Measurements from ENCODE around the gene KDM3B.
"Not testable (repeated sequence)": the region's sequence is repeated elsewhere in the genome, so short reads cannot be mapped to it uniquely, and the experiment has no call there.

Gene KDM3B, protein sequence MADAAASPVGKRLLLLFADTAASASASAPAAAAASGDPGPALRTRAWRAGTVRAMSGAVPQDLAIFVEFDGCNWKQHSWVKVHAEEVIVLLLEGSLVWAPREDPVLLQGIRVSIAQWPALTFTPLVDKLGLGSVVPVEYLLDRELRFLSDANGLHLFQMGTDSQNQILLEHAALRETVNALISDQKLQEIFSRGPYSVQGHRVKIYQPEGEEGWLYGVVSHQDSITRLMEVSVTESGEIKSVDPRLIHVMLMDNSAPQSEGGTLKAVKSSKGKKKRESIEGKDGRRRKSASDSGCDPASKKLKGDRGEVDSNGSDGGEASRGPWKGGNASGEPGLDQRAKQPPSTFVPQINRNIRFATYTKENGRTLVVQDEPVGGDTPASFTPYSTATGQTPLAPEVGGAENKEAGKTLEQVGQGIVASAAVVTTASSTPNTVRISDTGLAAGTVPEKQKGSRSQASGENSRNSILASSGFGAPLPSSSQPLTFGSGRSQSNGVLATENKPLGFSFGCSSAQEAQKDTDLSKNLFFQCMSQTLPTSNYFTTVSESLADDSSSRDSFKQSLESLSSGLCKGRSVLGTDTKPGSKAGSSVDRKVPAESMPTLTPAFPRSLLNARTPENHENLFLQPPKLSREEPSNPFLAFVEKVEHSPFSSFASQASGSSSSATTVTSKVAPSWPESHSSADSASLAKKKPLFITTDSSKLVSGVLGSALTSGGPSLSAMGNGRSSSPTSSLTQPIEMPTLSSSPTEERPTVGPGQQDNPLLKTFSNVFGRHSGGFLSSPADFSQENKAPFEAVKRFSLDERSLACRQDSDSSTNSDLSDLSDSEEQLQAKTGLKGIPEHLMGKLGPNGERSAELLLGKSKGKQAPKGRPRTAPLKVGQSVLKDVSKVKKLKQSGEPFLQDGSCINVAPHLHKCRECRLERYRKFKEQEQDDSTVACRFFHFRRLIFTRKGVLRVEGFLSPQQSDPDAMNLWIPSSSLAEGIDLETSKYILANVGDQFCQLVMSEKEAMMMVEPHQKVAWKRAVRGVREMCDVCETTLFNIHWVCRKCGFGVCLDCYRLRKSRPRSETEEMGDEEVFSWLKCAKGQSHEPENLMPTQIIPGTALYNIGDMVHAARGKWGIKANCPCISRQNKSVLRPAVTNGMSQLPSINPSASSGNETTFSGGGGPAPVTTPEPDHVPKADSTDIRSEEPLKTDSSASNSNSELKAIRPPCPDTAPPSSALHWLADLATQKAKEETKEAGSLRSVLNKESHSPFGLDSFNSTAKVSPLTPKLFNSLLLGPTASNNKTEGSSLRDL (N-terminal part only)

DNA sequence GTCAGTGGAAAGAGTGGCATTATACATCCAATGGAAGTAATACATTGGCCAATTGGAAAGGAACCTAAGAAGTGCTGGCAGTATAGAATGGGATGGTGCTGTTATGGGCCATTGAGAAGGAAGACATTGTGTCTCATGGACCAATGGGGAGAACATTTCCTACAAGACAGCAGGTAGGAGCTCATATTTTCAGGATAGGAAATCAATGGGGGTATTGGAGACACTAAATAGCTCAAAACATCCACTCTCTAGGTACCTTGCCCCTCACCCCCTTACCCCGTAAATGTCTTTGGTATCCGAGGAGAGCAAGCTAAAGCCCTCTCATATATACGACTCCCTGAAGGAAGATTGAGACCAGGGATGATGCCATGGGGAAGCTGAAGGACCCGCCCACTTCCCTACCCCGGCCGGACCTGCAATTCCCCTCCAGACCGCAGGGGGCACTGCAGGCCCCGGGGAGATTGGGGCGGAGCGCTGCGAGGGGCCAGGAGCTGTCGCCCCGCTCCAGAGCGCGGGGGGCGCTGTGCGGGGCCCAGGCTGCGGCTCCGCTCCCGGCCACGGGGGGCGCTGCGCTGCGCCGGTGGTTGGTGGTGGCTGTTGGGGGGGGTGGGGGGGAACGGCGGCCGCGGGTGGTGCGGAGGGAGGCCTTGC lies at the start of gene KDM3B:
KDM3B (plus strand) TSS at position 615 of the 651 bp plus-strand sequence. CDS start 111 bp downstream, outside the sequence.
- DNase-seq (ENCODE audit: low read depth), result peak; percentile 87

- DNase-seq (ENCODE audit: low read depth), result no peak
Observed at GRCh38 chr5:138303372-138303771, 49.1 kb upstream of the KDM3B start.

GRCh38 chr5:138305797-138306196 lies 46.7 kb upstream of the KDM3B start:
- no peak for DNase-seq (ENCODE audit: low read depth)

DNA sequence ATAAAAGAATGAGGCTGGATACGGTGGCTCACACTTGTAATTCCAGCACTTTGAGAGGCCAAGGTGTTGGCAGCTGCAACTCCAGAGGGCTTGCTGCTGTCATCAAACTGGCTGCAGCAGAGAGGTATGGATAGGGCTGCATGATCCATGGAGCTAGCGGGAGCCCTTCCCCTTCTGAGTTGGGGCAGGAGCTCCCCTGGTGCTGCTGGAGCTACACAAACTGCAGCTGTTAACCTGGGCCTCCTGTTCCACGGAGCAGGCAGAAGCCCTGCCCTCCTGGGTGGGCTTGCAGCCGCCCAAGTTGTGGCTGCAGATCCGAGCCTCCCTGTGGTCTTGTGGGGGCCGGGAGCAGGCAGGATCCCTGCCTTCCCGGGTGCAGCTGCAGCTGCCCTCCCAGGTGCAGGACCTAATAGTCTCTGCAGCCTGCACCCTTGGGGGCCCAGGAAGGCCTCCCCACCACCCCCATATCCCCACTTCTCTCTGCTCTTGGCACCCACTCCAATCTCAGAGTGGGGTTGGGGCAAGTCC lies 36.7 kb upstream of the KDM3B start:
- no peak for DNase-seq (ENCODE audit: low read depth)

DNA sequence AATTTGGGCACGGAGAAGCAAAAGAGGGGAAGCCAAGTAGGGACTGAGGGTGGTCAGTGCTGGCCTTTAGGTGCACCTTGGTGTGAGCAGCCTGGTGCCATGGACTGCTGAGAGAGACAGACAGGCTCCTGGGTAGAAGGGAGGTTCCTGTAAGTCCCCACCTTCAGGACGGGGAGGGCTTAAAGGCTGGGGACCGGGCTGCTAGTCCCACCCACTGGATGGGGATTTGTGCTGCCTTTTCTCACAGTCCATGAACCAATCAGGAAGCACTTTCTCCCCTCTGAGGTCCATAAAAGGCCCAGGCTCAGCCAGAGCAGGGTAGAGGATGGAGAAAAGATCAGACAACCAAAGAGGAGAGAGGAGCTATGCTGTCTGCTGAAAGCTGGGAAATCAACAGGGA lies 36.1 kb upstream of the KDM3B start:
- no peak for DNase-seq (ENCODE audit: low read depth)

- DNase-seq (ENCODE audit: low read depth), result not testable (repeated sequence)
Observed at GRCh38 chr5:138318211-138318610, 34.3 kb upstream of the KDM3B start.

GRCh38 chr5:138330813-138331448 lies 21.6 kb upstream of the KDM3B start:
- no peak for DNase-seq (ENCODE audit: low read depth)

DNA sequence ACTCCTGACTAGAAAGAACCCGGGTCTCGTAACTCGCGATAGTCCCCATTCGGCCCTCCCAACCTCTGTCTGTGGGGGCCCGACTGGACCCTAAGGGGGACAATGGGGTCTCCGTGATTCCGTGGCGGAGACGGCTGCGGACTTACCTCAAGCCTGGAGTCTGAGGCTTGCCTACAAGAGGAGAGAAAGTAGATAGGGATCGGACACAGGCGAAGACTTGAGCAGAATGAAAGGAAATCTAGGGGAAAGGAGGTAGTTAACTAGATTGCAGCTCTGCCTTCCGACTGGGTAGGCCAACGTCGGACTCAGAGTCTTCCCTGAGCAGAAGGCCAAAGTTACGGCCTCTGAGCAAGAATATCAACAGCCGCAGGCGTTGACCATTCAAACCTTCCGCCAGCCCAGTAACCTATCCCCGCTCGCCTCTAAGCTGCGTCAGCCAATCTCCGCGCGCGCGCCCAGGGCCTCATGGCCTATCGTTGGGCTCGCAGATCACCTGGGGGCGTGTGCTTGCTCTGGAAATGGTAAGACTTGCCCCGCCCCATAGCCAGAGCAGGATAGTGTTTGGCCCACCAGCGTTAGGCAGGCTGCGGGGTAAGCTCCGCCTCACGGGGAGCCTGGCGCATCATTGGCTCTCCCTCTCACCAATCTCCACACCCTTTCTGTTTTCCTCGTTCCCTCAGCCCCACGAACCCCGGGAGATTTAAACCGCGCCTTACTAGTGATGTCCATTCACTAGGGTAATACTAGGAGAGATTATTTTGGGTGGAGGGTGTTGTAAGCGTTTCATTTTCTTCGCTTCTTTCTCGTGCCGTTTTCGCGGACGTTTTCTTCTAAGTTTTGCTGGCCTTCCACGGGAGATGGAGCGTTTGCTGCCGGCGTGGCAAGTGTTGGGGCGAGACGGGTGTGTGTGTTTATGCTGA lies 20.8 kb upstream of the KDM3B start, which contains the start of gene CDC25C:
CDC25C (minus strand) TSS at position 356 of the 920 bp plus-strand sequence. CDS start 624 bp downstream, outside the sequence.
- peak; percentile 94 for DNase-seq (ENCODE audit: low read depth)

DNA sequence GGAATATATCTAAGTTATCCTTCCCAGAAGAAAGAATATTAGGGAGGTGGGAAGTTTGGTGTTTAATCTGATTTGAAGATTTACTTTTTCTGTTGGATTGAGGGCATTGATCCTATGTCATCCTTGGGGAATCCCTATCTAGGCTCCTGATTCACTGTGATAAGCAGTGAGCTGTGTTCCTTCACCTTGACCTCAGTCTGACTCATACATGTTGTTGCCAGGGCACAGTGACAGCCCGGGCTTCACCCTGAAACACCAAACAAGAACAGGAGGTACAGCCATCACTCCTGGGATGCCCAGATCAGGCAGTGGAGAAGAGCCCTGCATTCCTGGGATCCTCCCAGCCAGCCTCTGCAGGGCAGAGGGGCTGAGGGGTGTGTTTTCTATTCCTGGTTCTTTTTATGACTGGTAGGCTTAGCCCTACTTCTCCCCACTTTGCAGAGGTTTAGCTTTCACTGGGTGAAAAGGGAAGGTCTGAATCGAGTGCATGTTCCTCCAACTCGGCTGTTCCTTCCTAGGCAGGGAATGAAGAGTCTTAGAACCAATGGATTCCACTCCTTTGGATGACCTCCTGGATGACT lies 17.5 kb upstream of the KDM3B start:
- no peak for DNase-seq (ENCODE audit: low read depth)

GRCh38 chr5:138336952-138337684 lies 15.4 kb upstream of the KDM3B start:
- DNase-seq (ENCODE audit: low read depth), result no peak

DNA sequence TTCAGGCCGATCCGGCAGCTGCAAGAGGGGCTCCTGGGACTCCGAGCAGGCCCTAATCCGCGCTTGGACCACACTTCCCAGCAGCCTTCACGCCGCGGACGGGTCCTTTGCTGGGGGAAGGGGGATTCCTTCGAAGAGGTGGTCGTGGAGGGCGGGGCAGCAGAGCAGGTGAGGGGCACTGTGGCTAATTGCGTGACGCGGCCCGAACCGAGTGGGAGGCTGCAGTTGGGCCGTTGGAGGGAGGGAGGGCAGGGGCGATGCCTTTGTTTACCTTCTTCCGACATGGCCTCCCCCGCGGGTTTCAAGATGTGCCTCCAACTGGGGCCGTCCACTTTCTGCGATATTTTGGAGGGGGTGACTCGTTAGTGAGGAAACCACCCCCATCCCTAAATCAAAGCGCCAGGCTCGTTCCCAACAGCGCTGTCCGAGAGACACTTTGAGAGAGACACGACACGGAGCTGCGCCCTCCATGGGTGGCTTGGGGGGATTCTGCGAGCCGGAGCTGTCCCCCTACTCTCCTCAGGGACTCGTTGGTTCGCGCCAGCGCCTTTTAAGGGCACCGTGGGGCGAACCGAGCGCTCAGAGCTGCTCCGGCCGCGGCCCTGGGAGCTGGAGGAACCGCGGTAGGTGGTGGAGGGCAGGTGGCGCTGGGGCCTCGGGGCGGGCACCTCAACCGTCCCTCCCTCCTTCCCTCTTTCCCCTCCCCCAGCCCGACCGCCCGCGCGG lies 14.6 kb upstream of the KDM3B start, which contains the start of gene FAM53C:
FAM53C (plus strand) TSS at position 582 of the 726 bp plus-strand sequence. CDS start 3,070 bp downstream, outside the sequence.
- peak; percentile 85 for DNase-seq (ENCODE audit: low read depth)

GRCh38 chr5:138338411-138339090 lies 13.9 kb upstream of the KDM3B start:
- no peak for DNase-seq (ENCODE audit: low read depth)

GRCh38 chr5:138339091-138339456 lies 13.4 kb upstream of the KDM3B start:
- DNase-seq (ENCODE audit: low read depth), result no peak

DNA sequence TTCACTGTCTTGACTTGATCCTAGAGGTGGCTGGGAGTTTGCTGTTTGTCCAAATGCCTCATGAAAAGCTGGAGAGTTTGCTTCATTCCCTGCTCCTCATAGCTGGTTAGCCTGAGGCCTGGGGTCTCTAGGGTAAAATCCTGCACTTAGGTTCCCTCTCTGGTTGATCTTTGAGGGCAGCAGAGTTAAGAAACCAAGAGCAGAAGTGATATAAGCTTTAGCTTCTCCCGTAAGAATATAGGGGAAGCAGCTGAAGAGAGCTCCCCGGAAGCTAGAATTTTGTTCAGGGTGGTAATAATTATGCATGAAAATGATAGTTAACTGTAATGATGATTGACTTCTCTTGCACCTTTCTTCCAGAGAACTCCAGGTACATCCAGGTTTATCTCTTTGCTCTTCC lies 13.0 kb upstream of the KDM3B start:
- DNase-seq (ENCODE audit: low read depth), result no peak

GRCh38 chr5:138340008-138340407 lies 12.5 kb upstream of the KDM3B start:
- DNase-seq (ENCODE audit: low read depth), result no peak

- no peak for DNase-seq (ENCODE audit: low read depth)
Observed at GRCh38 chr5:138344887-138345622, 7.4 kb upstream of the KDM3B start.

Data from activated gamma-delta T cell treated with anti-CD3 and anti-CD28 coated beads, Interleukin-2, amount 50 U/mL, for 16 hours (primary cell).